H1 (cell line): ENCODE data around the gene RCE1. TPM values are rescaled to one million over a fixed set of nuclear protein-coding genes. Genes with fewer than 3 reads are reported as not detected.

Experiments used
- CTCF ChIA-PET: fragments of 300-600 bp; sonication (Branson Sonifier 250); formaldehyde crosslinking; loops from one replicate; lab custom pipeline; 2021; ENCODE audit not compliant: partially characterized antibody; lab: Charles Lee
- POLR2A ChIA-PET: fragments of 300-600 bp; sonication (Branson Sonifier 250); formaldehyde crosslinking; loops from one replicate; lab custom pipeline; 2021; ENCODE audit warnings: inconsistent platforms; ENCODE audit not compliant: partially characterized antibody; lab: Charles Lee
- DNase-seq, 2 experiments: peaks; one replicate each; pipeline versions ENCODE4 v3.0.0 to v3.0.0-alpha.2; 2010 to 2022; ENCODE audit warnings: low spot score in 2 of 2, low read depth in 1 of 2, mixed read lengths in 1 of 2
- FAIRE-seq: peaks from 2 replicates; lab custom pipeline; 2011; peaks lifted over from hg19 to GRCh38; lab: Jason Lieb, UNC
- H2AFZ ChIP-seq: 2 replicates; pipeline ENCODE4 v1.8.1; 2012; ENCODE audit warnings: low read length, inconsistent platforms
- H2AK5ac ChIP-seq: 2 replicates; pipeline ENCODE4 v1.6.1; 2013; ENCODE audit warnings: low read depth, low read length
- H2BK120ac ChIP-seq: replicated peaks from 2 replicates; pipeline ENCODE3; 2013; ENCODE audit warnings: low read depth, low read length, inconsistent platforms
- H2BK12ac ChIP-seq: 2 replicates; pipeline ENCODE4 v1.6.1; 2013; ENCODE audit warnings: low read depth, low read length
- H2BK15ac ChIP-seq: 2 replicates; pipeline ENCODE4 v1.6.1; 2013; ENCODE audit warnings: low read length
- H2BK20ac ChIP-seq: 2 replicates; pipeline ENCODE4 v1.6.1; 2013; ENCODE audit warnings: low read length
- H2BK5ac ChIP-seq: 2 replicates; pipeline ENCODE4 v1.6.1; 2013; ENCODE audit warnings: low read depth, low read length
- H3K14ac ChIP-seq: 2 replicates; pipeline ENCODE4 v1.6.1; 2013; ENCODE audit warnings: inconsistent platforms; ENCODE audit not compliant: insufficient read length
- H3K18ac ChIP-seq: 2 replicates; pipeline ENCODE4 v1.6.1; 2013; ENCODE audit warnings: low read length; ENCODE audit errors: extremely low read depth
- H3K23ac ChIP-seq: 2 replicates; pipeline ENCODE4 v1.6.1; 2013; ENCODE audit warnings: inconsistent platforms; ENCODE audit not compliant: insufficient read length
- H3K23me2 ChIP-seq: 2 replicates; pipeline ENCODE4 v1.6.1; 2013; ENCODE audit warnings: low read depth, low read length
- H3K27ac ChIP-seq: 2 replicates; pipeline ENCODE4 v1.6.1; 2011; ENCODE audit warnings: low read depth, low read length, inconsistent platforms
- H3K27me3 ChIP-seq, 4 experiments: replicated peaks in 1 of 4; 1 replicate in 1 of 4; 2 replicates in 3 of 4; pipeline versions ENCODE4 v1.6.1 to v1.8.1; 2011 to 2013; ENCODE audit warnings: low read length in 3 of 4, mild to moderate bottlenecking in 3 of 4, inconsistent platforms in 2 of 4, mixed read lengths in 2 of 4, moderate library complexity in 1 of 4; ENCODE audit not compliant: control insufficient read depth in 3 of 4, insufficient read depth in 3 of 4; ENCODE audit errors: extremely low read depth in 1 of 4
- H3K36me3 ChIP-seq, 4 experiments: 2 replicates each; pipeline versions ENCODE4 v1.6.1 to v1.8.1; 2011 to 2013; ENCODE audit warnings: mild to moderate bottlenecking in 4 of 4, low read length in 3 of 4, moderate library complexity in 2 of 4, control low read depth in 1 of 4, inconsistent platforms in 1 of 4; ENCODE audit not compliant: insufficient read depth in 4 of 4, control insufficient read depth in 2 of 4
- H3K4ac ChIP-seq: replicated peaks from 2 replicates; pipeline ENCODE3; 2013; ENCODE audit warnings: low read length, low read depth, mixed read lengths, inconsistent platforms; ENCODE audit not compliant: insufficient read length
- H3K4me1 ChIP-seq, 4 experiments: replicated peaks in 1 of 4; 1 replicate in 1 of 4; 2 replicates in 3 of 4; pipeline versions ENCODE4 v1.6.1 to v1.8.1; 2011 to 2013; ENCODE audit warnings: low read length in 3 of 4, inconsistent platforms in 2 of 4, mixed read lengths in 1 of 4; ENCODE audit not compliant: insufficient read depth in 4 of 4, control insufficient read depth in 3 of 4
- H3K4me2 ChIP-seq, 2 experiments: 2 replicates each; pipeline versions ENCODE4 v1.6.1 to v1.8.1; 2011 to 2013; ENCODE audit warnings: low read depth in 2 of 2, low read length in 2 of 2, control low read depth in 1 of 2, inconsistent platforms in 1 of 2, mild to moderate bottlenecking in 1 of 2; ENCODE audit not compliant: insufficient read depth in 1 of 2
- H3K4me3 ChIP-seq, 4 experiments: fragments of 200-600, 300-600 bp in 1 of 4; sonication (generic), shearing (Covaris generic), sonication (Bioruptor Twin) in 1 of 4; 2 replicates each; pipeline versions ENCODE4 v1.5.1 to v1.8.1; 2011 to 2016; ENCODE audit warnings: low read length in 4 of 4, low read depth in 3 of 4, control low read depth in 2 of 4, inconsistent platforms in 2 of 4, mild to moderate bottlenecking in 2 of 4, mixed read lengths in 1 of 4, moderate library complexity in 1 of 4; ENCODE audit not compliant: insufficient read depth in 2 of 4; ENCODE audit errors: extremely low read depth in 1 of 4
- H3K56ac ChIP-seq: replicated peaks from 2 replicates; pipeline ENCODE3; 2013; ENCODE audit warnings: low read depth, mild to moderate bottlenecking, mixed read lengths, low read length, inconsistent platforms; ENCODE audit not compliant: insufficient read length
- H3K79me1 ChIP-seq: 2 replicates; pipeline ENCODE4 v1.6.1; 2013; ENCODE audit warnings: low read depth, low read length, control low read depth
- H3K79me2 ChIP-seq, 2 experiments: 2 replicates each; pipeline versions ENCODE4 v1.6.1 to v1.8.1; 2012 to 2013; ENCODE audit warnings: low read length in 2 of 2, mild to moderate bottlenecking in 2 of 2, inconsistent platforms in 1 of 2; ENCODE audit not compliant: insufficient read depth in 2 of 2, control insufficient read depth in 1 of 2
- H3K9ac ChIP-seq, 4 experiments: replicated peaks in 1 of 4; 1 replicate in 1 of 4; 2 replicates in 3 of 4; pipeline versions ENCODE4 v1.6.1 to v1.8.1; 2011 to 2013; ENCODE audit warnings: low read depth in 3 of 4, low read length in 3 of 4, control low read depth in 2 of 4, mild to moderate bottlenecking in 2 of 4, moderate library complexity in 2 of 4, inconsistent platforms in 1 of 4; ENCODE audit errors: extremely low read depth in 1 of 4
- H3K9me3 ChIP-seq, 2 experiments: 2 replicates each; pipeline versions ENCODE4 v1.6.1 to v1.8.1; 2012 to 2013; ENCODE audit warnings: mild to moderate bottlenecking in 2 of 2, moderate library complexity in 2 of 2, control low read depth in 1 of 2, inconsistent platforms in 1 of 2, low read depth in 1 of 2, low read length in 1 of 2, mixed read lengths in 1 of 2; ENCODE audit not compliant: insufficient read depth in 2 of 2
- H4K20me1 ChIP-seq, 2 experiments: replicated peaks in 1 of 2; 2 replicates each; pipeline versions ENCODE3 to v1.8.1; 2011 to 2013; ENCODE audit warnings: inconsistent platforms in 2 of 2, low read length in 2 of 2, mild to moderate bottlenecking in 1 of 2; ENCODE audit not compliant: insufficient read depth in 2 of 2, control insufficient read depth in 1 of 2
- H4K5ac ChIP-seq: 2 replicates; pipeline ENCODE4 v1.6.1; 2013; ENCODE audit warnings: low read length, low read depth, mixed read lengths, inconsistent platforms; ENCODE audit not compliant: insufficient read length
- H4K8ac ChIP-seq: 2 replicates; pipeline ENCODE4 v1.8.0; 2013; ENCODE audit warnings: mild to moderate bottlenecking, moderate library complexity, low read length, inconsistent platforms; ENCODE audit not compliant: insufficient read depth; ENCODE audit errors: extremely low read depth
- H4K91ac ChIP-seq: replicated peaks from 2 replicates; pipeline ENCODE3; 2013; ENCODE audit warnings: low read length, mixed read lengths, inconsistent platforms; ENCODE audit not compliant: insufficient read length
- CBX8 ChIP-seq: fragments of 300-800, 300-1000 bp; sonication (generic); IDR thresholded peaks from 2 replicates; pipeline ENCODE4 v1.7.1; 2016; ENCODE audit warnings: low read depth, low read length, borderline replicate concordance
- CHD2 ChIP-seq: IDR thresholded peaks from 2 replicates; pipeline ENCODE4 v1.6.1; 2012; ENCODE audit warnings: low read length, improper control_type of control experiment
- JUN ChIP-seq: IDR thresholded peaks from 2 replicates; pipeline ENCODE4 v1.6.1; 2011; ENCODE audit warnings: low read depth, mild to moderate bottlenecking, improper control_type of control experiment, low read length
- RBBP5 ChIP-seq: IDR thresholded peaks from 2 replicates; pipeline ENCODE4 v1.7.1; 2012; ENCODE audit warnings: low read depth, mild to moderate bottlenecking, inconsistent platforms, low read length, moderate library complexity, borderline replicate concordance
- SIN3A ChIP-seq, 2 experiments: IDR thresholded peaks in 1 of 2; conservative IDR thresholded peaks in 1 of 2; 2 replicates each; pipeline ENCODE4 v1.6.1; 2011 to 2012; ENCODE audit warnings: low read length in 2 of 2, improper control_type of control experiment in 1 of 2, low read depth in 1 of 2, mild to moderate bottlenecking in 1 of 2
- YY1 ChIP-seq: IDR thresholded peaks from 2 replicates; pipeline ENCODE4 v1.6.1; 2011; ENCODE audit warnings: low read depth, mild to moderate bottlenecking, low read length
- WGBS, 2 experiments: shearing (Covaris generic) in 1 of 2; methylation state at CpG; one replicate each; pipeline versions ENCODE4 v1.1.6 to v1.1.7; 2013 to 2015; ENCODE audit warnings: low lambda C conversion rate in 2 of 2, mixed read lengths in 2 of 2, inconsistent platforms in 1 of 2, low coverage in 1 of 2, missing lambda C conversion rate in 1 of 2; ENCODE audit not compliant: insufficient replicate concordance in 2 of 2, insufficient coverage in 1 of 2, insufficient read length in 1 of 2; ENCODE audit errors: extremely low coverage in 1 of 2, missing lambda C conversion rate in 1 of 2; 5-methylcytosine and 5-hydroxymethylcytosine counted together
- polyA plus RNA-seq, 7 experiments: library from polyadenylated mRNA; depleted of rRNA in 3 of 7; stranded (reverse) in 5 of 7; unstranded in 2 of 7; fragments of >200 nt in 5 of 7; fragments of 200-250 nt in 2 of 7; gene quantifications; 1 replicate in 5 of 7; 2 replicates in 1 of 7; 4 replicates in 1 of 7; pipeline versions ENCODE4 v1.2.1 to v1.2.3, GENCODE V29; 2011 to 2013; ENCODE audit warnings: missing spikeins in 2 of 7, mixed read lengths in 2 of 7
- total RNA-seq: library from RNA; stranded (reverse); fragmentation: NEBNext Ultra II Directional; extraction: Animal tissue kit (Norgen Biotek cat#: 25700); gene quantifications from 2 replicates; pipeline ENCODE4 v1.2.1, GENCODE V29; 2021
- TF ChIP-seq, protein P1 (sequence below): IDR thresholded peaks from 2 replicates; pipeline ENCODE4 v1.6.1; 2012; ENCODE audit warnings: inconsistent platforms

Gene RCE1
- total and polyA plus RNA-seq, 2 of the 8 experiments (the other 6 are each of a cell fraction or from before 2014, with no cell fraction given) = 35.8 to 84.8 TPM

DNA sequence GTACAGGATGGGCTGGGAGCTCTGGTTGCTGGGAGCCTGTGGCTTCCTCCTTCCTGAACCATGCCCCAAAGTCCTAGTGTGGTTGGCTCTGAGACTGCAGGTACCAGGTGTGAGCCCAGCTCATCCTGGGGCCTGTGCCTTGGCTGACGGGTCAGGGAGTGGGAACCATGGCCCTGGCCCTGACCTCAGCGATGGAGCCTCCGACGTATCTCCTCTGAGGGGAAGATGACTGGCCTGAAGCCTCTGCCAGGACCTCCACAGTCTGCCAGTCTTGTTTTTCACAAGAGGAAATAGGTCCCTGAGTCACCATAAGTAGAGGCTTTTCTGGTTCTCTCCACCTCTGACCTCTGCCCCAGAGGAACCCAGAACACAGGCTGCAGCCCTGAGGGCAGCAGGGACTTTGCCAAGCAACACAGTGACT is 3.4 kb downstream of the RCE1 start:
- Histone ChIP-seq H3K23me2 (peaks cover 9% of the 10 kb centered on the region), H2BK15ac (no peak overlapping the region), H3K23ac (no peak overlapping the region), H3K4me2 (no peak overlapping the region), H3K27me3 (no peaks in the 10 kb centered on the region), H2BK20ac (no peak overlapping the region), H2AFZ (no peak overlapping the region), H3K79me1 (peaks cover 18% of the 10 kb centered on the region), H2BK5ac (0 out of 2 replicates have a peak overlapping the region, but pooled peaks have one; percentile 49), H3K4ac (no peak overlapping the region), H3K14ac (no peak overlapping the region), H4K20me1 (peaks cover 4 to 12% of the 10 kb centered on the region in 2 experiments), H3K56ac (no peak overlapping the region), H4K8ac (no peak overlapping the region), H3K9ac (no peak overlapping the region), H4K5ac (no peak overlapping the region), H3K4me3 (no peak overlapping the region), H2AK5ac (no peak overlapping the region)
- WGBS, 2 experiments = 92% methylated on average over 4 of the region's 4 CpGs; no CpG with 5 or more reads in 1 of the 2 experiments
- FAIRE-seq = no peak
- POLR2A ChIA-PET = interaction anchor here (0.6 to 1.5 kb wide), 3 partner anchors 9 to 576 kb away, joined by 3 to 6 read pairs (median 5); no protein-coding TSS in a partner anchor
- TF ChIP-seq CHD2 (no peak), RBBP5 (no peak), SIN3A (conservative IDR thresholded peaks at IDR 0.05 in 1 of 2, IDR thresholded peaks at IDR 0.05 in 1 of 2; ENCODE audit: low read depth in 1 of 2, low read length in 2 of 2) (no peak), CBX8 (no peak), YY1 (no peak), JUN (no peak)
- TF ChIP-seq, protein P1, sequence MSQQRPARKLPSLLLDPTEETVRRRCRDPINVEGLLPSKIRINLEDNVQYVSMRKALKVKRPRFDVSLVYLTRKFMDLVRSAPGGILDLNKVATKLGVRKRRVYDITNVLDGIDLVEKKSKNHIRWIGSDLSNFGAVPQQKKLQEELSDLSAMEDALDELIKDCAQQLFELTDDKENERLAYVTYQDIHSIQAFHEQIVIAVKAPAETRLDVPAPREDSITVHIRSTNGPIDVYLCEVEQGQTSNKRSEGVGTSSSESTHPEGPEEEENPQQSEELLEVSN = no peak
- TF ChIP-seq, all 59 proteins: peak for 0
- no peak overlapping the region for H4K91ac ChIP-seq
- peaks cover 0 to 11% (median 3%) of the 10 kb centered on the region in 4 experiments; a peak in 4 of 7 replicates for H3K4me1 ChIP-seq
- no peak overlapping the region for H2BK12ac ChIP-seq
- H2BK120ac ChIP-seq = no peak overlapping the region
- H3K27ac ChIP-seq = no peak overlapping the region
- peaks cover 0 to 25% of the 10 kb centered on the region in 2 experiments; a peak in 3 of 4 replicates for H3K79me2 ChIP-seq
- CTCF ChIA-PET = interaction anchor here (1.2 to 7.1 kb wide), 7 partner anchors 7 to 132 kb away, joined by 3 to 57 read pairs (median 21); partner anchors contain the start of gene C11orf86
- H3K9me3 ChIP-seq = no peaks in the 10 kb centered on the region
- no peak overlapping the region for H3K18ac ChIP-seq
- DNase-seq = no peak
- peaks cover 4 to 25% (median 14%) of the 10 kb centered on the region in 4 experiments; a peak in 7 of 8 replicates for H3K36me3 ChIP-seq
